Mucosa of stomach (tissue), 1 donor: ENCODE data around the gene IKZF1.

Experiments
- H3K27me3 ChIP-seq: one replicate; pipeline ENCODE4 v1.7.0; 2013; ENCODE audit warnings: mild to moderate bottlenecking, low read length; ENCODE audit not compliant: control insufficient read depth, insufficient read depth
- H3K36me3 ChIP-seq: one replicate; pipeline ENCODE4 v1.7.0; 2013; ENCODE audit warnings: low read length; ENCODE audit not compliant: control insufficient read depth, insufficient read depth
- H3K4me1 ChIP-seq: one replicate; pipeline ENCODE4 v1.7.0; 2013; ENCODE audit warnings: mild to moderate bottlenecking, low read length; ENCODE audit not compliant: control insufficient read depth, insufficient read depth
- H3K4me3 ChIP-seq: one replicate; pipeline ENCODE4 v1.7.0; 2013; ENCODE audit warnings: low read length
- H3K9ac ChIP-seq: one replicate; pipeline ENCODE4 v1.7.0; 2013; ENCODE audit warnings: mild to moderate bottlenecking, low read length, moderate library complexity
- H3K9me3 ChIP-seq: one replicate; pipeline ENCODE4 v1.7.0; 2013; ENCODE audit warnings: mild to moderate bottlenecking, low read length, moderate library complexity; ENCODE audit not compliant: control insufficient read depth
- donor health status: Pancreatic carcinoma.

Gene IKZF1

DNA sequence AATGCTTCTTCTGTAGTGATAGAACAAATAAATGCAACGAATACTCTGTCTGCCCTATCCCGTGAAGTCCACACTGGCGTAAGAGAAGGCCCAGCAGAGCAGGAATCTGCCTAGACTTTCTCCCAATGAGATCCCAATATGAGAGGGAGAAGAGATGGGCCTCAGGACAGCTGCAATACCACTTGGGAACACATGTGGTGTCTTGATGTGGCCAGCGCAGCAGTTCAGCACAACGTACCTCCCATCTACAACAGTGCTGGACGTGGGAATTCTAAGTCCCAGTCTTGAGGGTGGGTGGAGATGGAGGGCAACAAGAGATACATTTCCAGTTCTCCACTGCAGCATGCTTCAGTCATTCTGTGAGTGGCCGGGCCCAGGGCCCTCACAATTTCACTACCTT, 99.9 kb downstream of the IKZF1 start:
- no peaks in the 10 kb centered on the region for H3K36me3 ChIP-seq
- peaks cover 21% of the 10 kb centered on the region for H3K27me3 ChIP-seq
- H3K9ac ChIP-seq, result no peak overlapping the region
- no peak overlapping the region for H3K4me3 ChIP-seq
- no peaks in the 10 kb centered on the region for H3K9me3 ChIP-seq
- no peaks in the 10 kb centered on the region for H3K4me1 ChIP-seq

DNA sequence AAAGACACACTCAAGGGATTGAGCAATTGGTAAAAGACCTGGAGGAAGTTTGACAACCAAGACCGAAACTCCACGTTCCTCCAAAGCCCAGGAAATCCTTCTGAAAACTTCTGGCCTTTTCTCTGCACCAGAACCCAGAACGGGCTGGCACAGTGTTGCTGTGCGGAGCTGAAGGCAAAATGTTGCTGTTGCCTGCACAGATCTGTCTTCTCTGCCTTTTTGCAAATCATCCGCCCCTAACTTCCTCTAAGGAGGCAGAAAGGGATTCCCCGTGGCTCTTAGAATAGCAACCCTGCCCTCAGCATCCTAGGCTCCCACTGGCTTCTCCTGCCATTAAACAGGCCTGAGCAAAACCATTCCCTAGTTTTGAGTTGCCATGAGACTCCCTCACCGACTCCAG, 100.7 kb downstream of the IKZF1 start:
- no peak overlapping the region for H3K9ac ChIP-seq
- no peaks in the 10 kb centered on the region for H3K36me3 ChIP-seq
- H3K4me3 ChIP-seq, result no peak overlapping the region
- H3K4me1 ChIP-seq, result no peaks in the 10 kb centered on the region
- H3K27me3 ChIP-seq, result peaks cover 14% of the 10 kb centered on the region
- H3K9me3 ChIP-seq, result no peaks in the 10 kb centered on the region

DNA sequence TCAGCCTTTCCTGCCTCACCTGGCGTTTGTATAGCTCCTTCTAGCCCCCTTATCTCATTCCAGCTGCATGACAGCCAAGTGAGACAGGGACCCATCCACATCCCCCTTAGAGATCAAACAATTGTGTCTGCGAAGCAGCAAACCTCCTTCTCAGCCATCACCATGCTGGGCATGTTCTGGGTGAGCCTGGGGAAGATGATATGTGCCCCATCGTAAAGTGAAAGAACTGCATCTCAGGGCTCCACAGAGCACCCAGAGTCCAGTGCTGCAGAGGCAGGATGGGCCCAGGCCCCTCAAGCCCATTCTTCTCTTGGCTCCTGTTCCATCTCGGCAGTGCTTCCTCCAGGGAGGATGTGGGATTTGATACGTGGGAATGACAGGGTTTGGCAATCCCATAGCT, 102.4 kb downstream of the IKZF1 start:
- no peaks in the 10 kb centered on the region for H3K36me3 ChIP-seq
- no peak overlapping the region for H3K4me3 ChIP-seq
- no peak overlapping the region for H3K9ac ChIP-seq
- H3K9me3 ChIP-seq, result no peaks in the 10 kb centered on the region
- no peaks in the 10 kb centered on the region for H3K4me1 ChIP-seq
- peaks cover 3% of the 10 kb centered on the region for H3K27me3 ChIP-seq

DNA sequence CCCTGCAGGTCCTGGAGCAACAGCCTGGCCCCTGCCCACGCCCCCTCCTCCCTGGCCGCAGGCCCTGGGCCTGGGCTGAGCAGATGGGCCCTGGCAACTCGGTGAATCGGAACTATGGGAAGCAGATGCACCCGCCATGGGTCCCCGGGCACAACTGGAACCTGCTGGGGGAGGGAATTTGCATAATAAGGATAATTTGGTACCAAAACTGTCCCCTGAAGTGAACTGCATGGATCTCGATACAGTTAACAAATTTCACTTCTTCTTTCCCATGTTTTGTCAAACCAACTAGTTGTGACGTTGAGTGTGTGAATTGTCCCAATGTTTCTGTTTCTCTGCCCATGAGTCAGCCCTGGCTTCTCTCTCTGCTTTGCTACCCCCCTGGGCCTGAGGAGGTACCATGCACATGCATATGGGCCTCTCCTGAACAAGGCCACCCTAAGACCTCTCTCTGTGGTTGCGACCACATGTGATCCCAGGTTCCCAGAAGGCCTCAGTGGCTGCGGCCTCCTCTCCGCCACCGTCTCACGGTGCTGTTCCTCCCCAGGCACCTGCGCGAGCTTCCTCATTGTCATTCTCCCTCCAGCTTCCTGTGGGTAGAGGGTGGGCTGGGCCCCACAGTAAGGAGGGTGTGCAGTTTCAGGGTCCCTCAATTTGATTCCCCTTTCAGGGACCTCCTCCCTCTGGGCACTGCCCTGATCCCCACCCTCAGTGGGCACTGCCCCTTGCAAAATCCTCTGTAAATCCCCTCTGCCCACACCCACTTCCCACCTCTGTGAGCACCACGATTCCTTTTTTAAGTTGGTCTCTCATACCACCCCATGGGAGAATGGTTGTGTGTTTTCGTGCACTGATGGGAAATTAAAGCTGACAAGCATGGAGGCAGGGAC, 105.6 kb downstream of the IKZF1 start:
- Histone ChIP-seq H3K36me3 (no peaks in the 10 kb centered on the region), H3K27me3 (no peaks in the 10 kb centered on the region), H3K4me1 (no peaks in the 10 kb centered on the region), H3K9me3 (no peaks in the 10 kb centered on the region), H3K9ac (no peak overlapping the region), H3K4me3 (no peak overlapping the region)

DNA sequence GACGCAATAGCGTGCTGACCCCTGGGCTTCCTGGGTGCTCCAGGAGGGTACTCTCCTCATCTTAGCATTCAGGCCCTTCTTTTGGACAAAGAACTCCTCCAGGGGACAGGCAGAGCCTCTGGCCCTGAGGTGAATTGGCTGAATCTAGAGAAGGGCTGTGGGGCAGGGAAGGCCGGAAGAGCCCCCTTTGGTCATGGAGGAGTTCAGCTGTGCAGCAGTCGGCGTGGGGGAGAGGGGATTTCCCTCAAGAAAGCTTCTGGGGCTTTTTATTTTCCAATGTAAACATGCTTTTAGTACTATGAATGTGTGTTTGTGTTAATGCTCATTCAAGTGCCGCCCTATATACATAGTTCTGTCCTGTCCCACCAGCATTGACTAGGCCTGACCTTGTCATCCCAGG, 106.8 kb downstream of the IKZF1 start:
- Histone ChIP-seq H3K9ac (no peak overlapping the region), H3K4me1 (no peaks in the 10 kb centered on the region), H3K4me3 (no peak overlapping the region), H3K27me3 (no peaks in the 10 kb centered on the region), H3K9me3 (no peaks in the 10 kb centered on the region), H3K36me3 (no peaks in the 10 kb centered on the region)

DNA sequence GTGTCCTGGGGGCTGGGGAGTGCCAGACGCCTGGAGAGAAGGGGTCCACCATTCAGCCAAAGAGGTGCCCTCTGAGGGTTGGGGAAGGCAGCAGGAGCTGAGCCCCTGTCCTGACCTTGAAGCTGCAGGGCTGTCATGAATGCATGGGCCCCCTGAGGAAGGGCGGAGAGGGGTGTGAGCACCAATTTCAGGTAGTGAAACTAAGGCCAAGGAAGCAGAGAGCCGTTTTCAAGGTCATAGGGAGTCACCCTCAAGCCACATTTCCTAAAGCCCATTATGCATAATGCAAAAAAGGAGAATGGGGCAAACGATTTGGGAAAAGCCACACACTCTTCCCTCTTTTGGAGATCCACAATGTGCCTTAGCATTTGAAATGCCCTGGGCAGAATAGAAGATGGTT, 108.5 kb downstream of the IKZF1 start:
- Histone ChIP-seq H3K9me3 (no peaks in the 10 kb centered on the region), H3K9ac (no peak overlapping the region), H3K36me3 (no peaks in the 10 kb centered on the region), H3K4me1 (no peaks in the 10 kb centered on the region), H3K27me3 (no peaks in the 10 kb centered on the region), H3K4me3 (no peak overlapping the region)

DNA sequence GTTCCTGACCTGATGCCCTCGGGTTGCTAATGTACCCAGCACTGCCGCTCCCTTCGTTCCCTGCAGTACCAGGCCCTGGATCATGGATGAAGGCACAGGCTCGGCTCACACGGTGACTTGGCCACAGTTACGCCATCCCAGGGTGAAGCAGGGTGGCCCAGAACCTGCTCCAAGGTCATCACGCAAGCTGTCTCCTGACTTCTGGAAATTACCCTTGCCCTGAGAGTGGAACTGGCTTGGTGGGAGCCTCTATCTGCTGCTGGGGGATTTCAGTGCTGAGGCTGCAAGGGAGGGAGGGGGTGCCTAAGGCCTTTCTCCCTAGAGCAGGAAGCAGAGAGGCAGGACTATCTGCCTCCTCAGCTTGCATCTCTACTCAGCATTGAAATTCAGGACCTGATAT, 109.0 kb downstream of the IKZF1 start:
- H3K4me1 ChIP-seq, result no peaks in the 10 kb centered on the region
- H3K9ac ChIP-seq, result no peak overlapping the region
- H3K27me3 ChIP-seq, result no peaks in the 10 kb centered on the region
- no peaks in the 10 kb centered on the region for H3K9me3 ChIP-seq
- H3K36me3 ChIP-seq, result no peaks in the 10 kb centered on the region
- no peak overlapping the region for H3K4me3 ChIP-seq

DNA sequence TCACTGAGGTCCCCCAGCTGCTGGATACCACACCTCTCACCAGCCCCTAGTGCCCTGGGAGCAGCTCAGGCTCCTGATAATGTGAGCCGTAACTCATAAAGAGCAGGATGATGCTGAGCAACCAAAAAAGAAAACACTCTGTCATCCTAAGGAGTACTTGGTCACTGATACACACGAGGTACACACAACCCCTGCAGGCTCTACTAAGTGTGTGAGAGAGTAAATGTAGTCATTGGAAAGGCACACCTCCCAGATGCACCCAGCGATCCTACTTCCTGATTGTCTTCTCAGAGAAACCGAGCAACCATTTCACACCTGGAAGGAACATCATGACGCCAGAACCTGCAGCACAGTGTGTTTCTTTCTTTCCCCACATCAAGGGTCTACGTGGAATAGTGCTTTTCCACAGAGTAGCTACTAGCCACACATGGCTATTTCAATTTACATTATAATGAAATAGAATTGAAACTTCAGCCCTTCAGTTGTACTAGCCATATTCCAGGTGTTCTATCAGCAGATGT, 111.4 kb downstream of the IKZF1 start:
- H3K9ac ChIP-seq, result no peak overlapping the region
- no peaks in the 10 kb centered on the region for H3K36me3 ChIP-seq
- no peak overlapping the region for H3K4me3 ChIP-seq
- H3K4me1 ChIP-seq, result no peaks in the 10 kb centered on the region
- H3K9me3 ChIP-seq, result no peaks in the 10 kb centered on the region
- H3K27me3 ChIP-seq, result no peaks in the 10 kb centered on the region

DNA sequence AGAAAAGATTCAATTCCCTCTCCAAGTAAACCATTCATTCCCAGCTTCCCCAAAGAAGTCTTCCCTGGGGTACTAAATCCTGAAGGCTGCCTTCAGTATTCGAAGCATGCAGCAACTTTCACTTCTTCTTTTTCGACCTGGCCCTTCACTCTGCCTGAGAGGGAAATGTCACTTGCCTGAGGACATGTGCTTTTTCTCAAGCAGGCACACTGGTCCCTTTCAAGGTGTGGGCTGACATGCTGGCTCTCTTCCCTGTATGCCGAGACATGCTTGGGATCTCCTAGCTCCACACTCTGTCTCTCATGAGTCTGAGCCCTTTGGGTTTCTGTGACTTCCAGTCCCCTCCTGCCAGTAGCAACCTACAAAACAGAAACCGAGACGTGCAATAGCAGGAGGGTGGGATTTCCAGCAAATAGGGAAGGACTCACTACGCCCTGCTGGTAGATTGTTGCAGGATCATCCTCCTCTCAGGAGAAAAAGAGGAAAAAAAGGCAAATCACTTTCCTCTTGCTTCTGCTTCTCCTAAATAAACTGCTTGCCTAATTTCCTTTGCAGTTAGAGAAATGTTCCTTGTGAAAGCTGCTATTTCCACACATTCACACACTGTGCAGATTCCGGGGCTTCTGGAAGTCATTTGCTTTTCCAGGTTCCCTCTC, 112.1 kb downstream of the IKZF1 start:
- Histone ChIP-seq H3K27me3 (no peaks in the 10 kb centered on the region), H3K4me3 (no peak overlapping the region), H3K9ac (no peak overlapping the region), H3K4me1 (no peaks in the 10 kb centered on the region), H3K36me3 (no peaks in the 10 kb centered on the region), H3K9me3 (no peaks in the 10 kb centered on the region)

DNA sequence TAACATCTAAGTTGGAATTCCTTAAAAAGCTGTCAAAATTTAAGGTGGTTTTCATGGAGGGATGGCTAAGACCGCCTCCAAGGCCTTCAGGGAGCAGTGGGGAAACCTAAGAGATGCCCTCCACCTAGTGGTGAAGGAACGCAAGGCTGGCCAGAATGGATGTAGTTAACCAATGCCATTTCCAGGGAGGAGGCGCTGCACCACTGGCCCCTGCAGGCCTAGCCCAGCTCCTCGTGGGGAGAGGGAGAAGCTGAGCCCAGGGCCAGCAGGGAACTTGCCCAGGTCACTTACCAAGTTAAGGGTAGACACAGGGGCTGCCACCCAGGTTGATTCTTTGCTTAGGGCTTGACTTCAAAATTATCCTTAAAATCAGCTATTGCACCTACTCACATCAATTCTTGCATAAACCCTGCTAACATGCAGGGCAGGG, 113.6 kb downstream of the IKZF1 start:
- H3K27me3 ChIP-seq, result no peaks in the 10 kb centered on the region
- no peaks in the 10 kb centered on the region for H3K9me3 ChIP-seq
- no peak overlapping the region for H3K4me3 ChIP-seq
- no peaks in the 10 kb centered on the region for H3K36me3 ChIP-seq
- H3K4me1 ChIP-seq, result no peaks in the 10 kb centered on the region
- H3K9ac ChIP-seq, result no peak overlapping the region

DNA sequence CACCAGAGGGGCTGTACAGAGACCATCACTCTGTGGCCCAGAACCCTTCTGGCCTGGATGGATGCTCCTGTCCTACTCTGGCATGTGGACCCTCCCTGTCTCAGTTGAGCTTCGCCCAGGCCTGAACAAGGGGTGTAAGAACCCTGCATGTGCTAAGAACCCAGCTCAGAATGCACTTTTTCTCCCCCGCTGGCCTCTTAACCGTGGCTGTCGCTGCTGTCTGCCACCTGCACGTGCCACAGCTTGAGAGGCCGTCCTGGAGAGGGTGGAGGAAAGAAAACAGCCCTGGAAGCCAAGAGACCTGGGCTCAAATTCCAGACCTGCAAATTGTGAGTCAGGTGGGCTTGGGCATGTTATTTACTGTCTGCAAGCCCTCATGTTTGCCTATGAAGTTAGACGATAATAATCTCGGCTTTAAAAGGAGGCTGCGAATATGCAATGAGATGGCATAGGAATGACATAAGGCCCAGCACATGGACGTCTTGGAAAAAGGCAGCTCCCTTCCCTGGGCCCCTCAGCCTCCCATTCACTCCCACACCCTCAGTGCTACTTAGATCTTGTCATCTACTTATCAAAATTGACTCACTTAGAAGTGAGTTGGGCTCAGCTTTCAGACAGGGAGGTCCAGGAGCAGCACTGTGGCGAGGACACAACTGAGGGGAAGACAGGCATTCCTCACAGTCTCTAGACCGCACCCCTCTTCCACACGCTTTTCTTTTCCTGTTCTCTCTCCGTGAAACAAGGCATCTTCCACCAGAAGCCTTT, 114.2 kb downstream of the IKZF1 start:
- H3K27me3 ChIP-seq, result no peaks in the 10 kb centered on the region
- H3K9ac ChIP-seq, result no peak overlapping the region

DNA sequence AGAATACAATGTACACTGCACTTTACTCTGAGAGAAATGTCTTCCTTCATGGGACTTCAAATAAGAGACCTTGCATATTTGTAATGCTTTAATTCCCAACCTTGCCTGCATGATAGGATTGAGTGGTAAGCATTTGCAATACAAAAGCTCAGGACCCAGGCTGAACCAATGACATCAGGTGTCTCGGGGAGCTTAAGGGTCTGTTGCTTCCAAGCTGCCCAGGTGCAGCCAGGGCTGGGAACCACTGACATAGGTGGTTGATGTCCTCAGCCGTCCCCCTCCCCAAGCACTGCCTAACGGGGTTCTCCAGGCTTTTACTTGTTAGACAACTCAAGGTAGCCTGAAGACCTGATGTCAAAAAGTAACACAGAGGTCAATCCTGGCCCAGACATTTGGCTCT, 116.5 kb downstream of the IKZF1 start:
- H3K9me3 ChIP-seq, result no peaks in the 10 kb centered on the region
- H3K9ac ChIP-seq, result no peak overlapping the region
- no peak overlapping the region for H3K4me3 ChIP-seq
- H3K36me3 ChIP-seq, result no peaks in the 10 kb centered on the region
- H3K27me3 ChIP-seq, result no peaks in the 10 kb centered on the region
- no peaks in the 10 kb centered on the region for H3K4me1 ChIP-seq

More for the DNA sequence above, 114.2 kb downstream of the IKZF1 start:
- no peak overlapping the region for H3K4me3 ChIP-seq
- H3K9me3 ChIP-seq, result no peaks in the 10 kb centered on the region
- H3K4me1 ChIP-seq, result no peaks in the 10 kb centered on the region
- H3K36me3 ChIP-seq, result no peaks in the 10 kb centered on the region
